CD14-positive monocyte (primary cell): ENCODE results near the gene KIRREL3. TPM values are rescaled to one million over a fixed set of nuclear protein-coding genes. Genes with fewer than 3 reads are reported as not detected.

Experiments
- DNase-seq, 3 donors: peaks; one replicate each; pipeline ENCODE4 v3.0.0-alpha.2; 2011 to 2022
- H2AFZ ChIP-seq: 2 replicates; pipeline ENCODE4 v1.6.0; 2012; ENCODE audit warnings: mild to moderate bottlenecking, low read depth, low read length, inconsistent platforms; ENCODE audit not compliant: insufficient read depth, poor library complexity, severe bottlenecking
- H3K27ac ChIP-seq, 2 donors: 1 replicate in 1 of 2; 2 replicates in 1 of 2; pipeline ENCODE4 v1.5.1; 2012 to 2013; ENCODE audit warnings: low read length in 2 of 2, control low read depth in 1 of 2, inconsistent platforms in 1 of 2, low read depth in 1 of 2, mild to moderate bottlenecking in 1 of 2
- H3K27me3 ChIP-seq, 2 donors: one replicate each; pipeline versions ENCODE4 v1.6.0 to v1.6.1; 2011 to 2013; ENCODE audit warnings: low read length in 2 of 2; ENCODE audit not compliant: control insufficient read depth in 2 of 2, insufficient read depth in 2 of 2
- H3K36me3 ChIP-seq, 2 donors: replicated peaks in 1 of 2; 1 replicate in 1 of 2; 2 replicates in 1 of 2; pipeline versions ENCODE4 v1.5.1 to v1.6.1; 2012 to 2013; ENCODE audit warnings: low read length in 2 of 2, control low read depth in 1 of 2, inconsistent platforms in 1 of 2, mild to moderate bottlenecking in 1 of 2; ENCODE audit not compliant: insufficient read depth in 2 of 2, control insufficient read depth in 1 of 2
- H3K4me1 ChIP-seq, 2 donors: 1 replicate in 1 of 2; 2 replicates in 1 of 2; pipeline versions ENCODE4 v1.5.1 to v1.6.1; 2012 to 2013; ENCODE audit warnings: low read length in 2 of 2, control low read depth in 1 of 2, inconsistent platforms in 1 of 2, mild to moderate bottlenecking in 1 of 2, moderate library complexity in 1 of 2; ENCODE audit not compliant: insufficient read depth in 2 of 2, control insufficient read depth in 1 of 2
- H3K4me2 ChIP-seq: replicated peaks from 2 replicates; pipeline ENCODE3; 2012; ENCODE audit warnings: low read length, moderate library complexity, mild to moderate bottlenecking; ENCODE audit not compliant: poor library complexity, severe bottlenecking; ENCODE audit errors: extremely low read depth
- H3K4me3 ChIP-seq, 3 experiments: fragments of 200-600 bp in 1 of 3; sonication (generic) in 1 of 3; replicated peaks in 1 of 3; 1 replicate in 2 of 3; 2 replicates in 1 of 3; pipeline ENCODE4 v1.5.1; 2011 to 2013; ENCODE audit warnings: low read length in 3 of 3, mild to moderate bottlenecking in 3 of 3, control low read depth in 2 of 3, low read depth in 2 of 3, inconsistent platforms in 1 of 3, moderate library complexity in 1 of 3
- H3K79me2 ChIP-seq: 2 replicates; pipeline ENCODE4 v1.6.0; 2012; ENCODE audit warnings: mild to moderate bottlenecking, control low read depth, inconsistent platforms, low read length, moderate library complexity; ENCODE audit not compliant: insufficient read depth
- H3K9ac ChIP-seq: 2 replicates; pipeline ENCODE4 v1.6.0; 2017; ENCODE audit warnings: low read length, mild to moderate bottlenecking; ENCODE audit not compliant: insufficient read depth, poor library complexity, severe bottlenecking
- H3K9me3 ChIP-seq, 2 donors: replicated peaks in 1 of 2; 1 replicate in 1 of 2; 2 replicates in 1 of 2; pipeline versions ENCODE4 v1.5.1 to v1.6.1; 2012 to 2013; ENCODE audit warnings: low read length in 2 of 2, control low read depth in 1 of 2; ENCODE audit not compliant: control insufficient read depth in 1 of 2, insufficient read depth in 1 of 2
- H4K20me1 ChIP-seq: 2 replicates; pipeline ENCODE4 v1.6.0; 2012; ENCODE audit warnings: mild to moderate bottlenecking, low read length, control low read depth, moderate library complexity; ENCODE audit not compliant: insufficient read depth
- H3K27ac Mint-ChIP-seq, 7 donors: one replicate each; pipeline ENCODE4 v1.8.0; 2020; ENCODE audit warnings: mild to moderate bottlenecking in 7 of 7, mixed read lengths in 7 of 7, moderate library complexity in 6 of 7, inconsistent platforms in 2 of 7
- H3K27me3 Mint-ChIP-seq, 3 donors: one replicate each; pipeline ENCODE4 v1.8.0; 2021 to 2022; ENCODE audit warnings: low read depth in 3 of 3, mild to moderate bottlenecking in 3 of 3, mixed read lengths in 3 of 3, moderate library complexity in 3 of 3, inconsistent platforms in 1 of 3
- H3K36me3 Mint-ChIP-seq, 2 donors: one replicate each; pipeline ENCODE4 v1.8.0; 2020; ENCODE audit warnings: mixed read lengths in 2 of 2, inconsistent platforms in 1 of 2, mild to moderate bottlenecking in 1 of 2
- H3K4me1 Mint-ChIP-seq: one replicate; pipeline ENCODE4 v1.8.0; 2020; ENCODE audit warnings: mild to moderate bottlenecking, mixed read lengths
- H3K4me3 Mint-ChIP-seq, 2 donors: one replicate each; pipeline ENCODE4 v1.8.0; 2020; ENCODE audit warnings: mild to moderate bottlenecking in 2 of 2, mixed read lengths in 2 of 2, moderate library complexity in 1 of 2
- H3K9me3 Mint-ChIP-seq, 7 donors: one replicate each; pipeline ENCODE4 v1.8.0; 2020 to 2022; ENCODE audit warnings: mixed read lengths in 7 of 7, mild to moderate bottlenecking in 6 of 7, moderate library complexity in 6 of 7, inconsistent platforms in 2 of 7
- CTCF ChIP-seq: fragments of 200-600 bp; IDR thresholded peaks from one replicate; pipeline ENCODE4 v1.8.0; 2022; ENCODE audit warnings: antibody characterized with exemption, mild to moderate bottlenecking
- WGBS: methylation state at CpG from one replicate; pipeline ENCODE4 v1.1.5; 2013; ENCODE audit warnings: missing lambda C conversion rate; ENCODE audit not compliant: insufficient coverage; 5-methylcytosine and 5-hydroxymethylcytosine counted together
- intact Hi-C, 2 donors: fragments of 100-400 bp; cut with micrococcal nuclease; formaldehyde crosslinking; loops; one replicate each; pipeline versions ENCODE4 v1.15.0 to v1.15.1; 2023
- polyA plus RNA-seq, 3 donors: library from polyadenylated mRNA; depleted of rRNA in 1 of 3; unstranded in 2 of 3; stranded (reverse) in 1 of 3; fragments of 300-500 nt in 2 of 3; fragments of >200 nt in 1 of 3; fragmentation: Illumina TruSeq in 2 of 3; gene quantifications; 1 replicate in 2 of 3; 2 replicates in 1 of 3; pipeline ENCODE4 v1.2.3, GENCODE V29; 2012 to 2021

KIRREL3 gene
- polyA plus RNA-seq, 3 donors = not detected

GRCh38 chr11:126884594-126884993 lies 116.0 kb downstream of the KIRREL3 start:
- Mint-ChIP-seq H3K9me3 (peaks cover 0 to 3% (median 0%) of the 10 kb centered on the region in 7 donors), H3K27me3 (peaks cover 1 to 4% (median 2%) of the 10 kb centered on the region in 3 donors), H3K27ac (no peak overlapping the region), H3K36me3 (no peaks in the 10 kb centered on the region), H3K4me3 (no peak overlapping the region), H3K4me1 (no peaks in the 10 kb centered on the region)
- Histone ChIP-seq H4K20me1 (no peaks in the 10 kb centered on the region), H3K27me3 (no peaks in the 10 kb centered on the region), H2AFZ (no peak overlapping the region), H3K36me3 (no peaks in the 10 kb centered on the region), H3K4me1 (no peaks in the 10 kb centered on the region), H3K27ac (no peak overlapping the region), H3K4me3 (no peak overlapping the region), H3K9ac (no peak overlapping the region), H3K9me3 (no peaks in the 10 kb centered on the region), H3K79me2 (no peaks in the 10 kb centered on the region), H3K4me2 (no peak overlapping the region)
- no peak for TF ChIP-seq CTCF
- no peak for DNase-seq
- intact Hi-C loops = no loop called here
- 80% methylated on average over 2 of the region's 5 CpGs for WGBS

DNA sequence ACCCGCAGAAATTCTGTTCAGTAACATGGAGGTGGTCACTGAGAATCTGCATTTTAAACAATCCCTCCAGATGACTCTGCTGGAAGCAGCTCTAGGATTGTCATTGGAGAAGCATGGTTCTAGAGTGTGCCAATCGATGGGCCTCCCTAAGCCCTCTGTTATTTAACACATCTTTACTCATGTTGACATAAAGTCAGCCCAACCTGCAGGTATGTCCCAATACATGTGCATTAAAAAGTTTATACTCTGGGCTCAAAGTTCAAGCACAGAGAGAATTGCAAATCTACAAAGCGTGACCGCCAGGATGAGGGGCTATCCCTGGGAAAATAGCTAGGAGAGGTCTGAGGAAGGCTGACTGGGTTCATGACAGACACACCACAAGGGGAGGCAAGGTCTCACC lies 116.4 kb downstream of the KIRREL3 start:
- peaks cover 1 to 4% (median 2%) of the 10 kb centered on the region in 3 donors for H3K27me3 Mint-ChIP-seq
- intact Hi-C loops = no loop called here
- Histone ChIP-seq H3K9ac (no peak overlapping the region), H2AFZ (no peak overlapping the region), H3K27me3 (no peaks in the 10 kb centered on the region), H3K4me1 (no peaks in the 10 kb centered on the region), H4K20me1 (no peaks in the 10 kb centered on the region), H3K9me3 (no peaks in the 10 kb centered on the region), H3K4me3 (no peak overlapping the region), H3K36me3 (no peaks in the 10 kb centered on the region), H3K79me2 (no peaks in the 10 kb centered on the region), H3K4me2 (no peak overlapping the region), H3K27ac (no peak overlapping the region)
- peaks cover 0 to 3% (median 0%) of the 10 kb centered on the region in 7 donors for H3K9me3 Mint-ChIP-seq
- H3K4me3 Mint-ChIP-seq = no peak overlapping the region
- no peak for DNase-seq
- WGBS = no CpG with 5 or more reads among the region's 4 CpGs
- no peaks in the 10 kb centered on the region for H3K4me1 Mint-ChIP-seq
- no peak overlapping the region for H3K27ac Mint-ChIP-seq
- TF ChIP-seq CTCF = no peak
- no peaks in the 10 kb centered on the region for H3K36me3 Mint-ChIP-seq
